Naive B cell (primary cell): ENCODE measurements around the gene TRIO. TPM values are rescaled to one million over a fixed set of nuclear protein-coding genes. Genes with fewer than 3 reads are reported as not detected.

Experiments
- ATAC-seq, 2 donors: fragments of 150-1000 bp; cut with Tn5 transposase; 2 replicates each; pipeline ENCODE4 v1.10.0; 2021; ENCODE audit warnings: low read depth in 2 of 2, mild to moderate bottlenecking in 2 of 2, moderate library complexity in 2 of 2
- DNase-seq: peaks from one replicate; pipeline ENCODE4 v3.0.0; 2022
- H3K27ac Mint-ChIP-seq, 6 donors: one replicate each; pipeline ENCODE4 v1.8.0; 2020 to 2022; ENCODE audit warnings: mild to moderate bottlenecking in 6 of 6, mixed read lengths in 6 of 6, moderate library complexity in 5 of 6, inconsistent platforms in 2 of 6
- H3K27me3 Mint-ChIP-seq, 3 donors: one replicate each; pipeline ENCODE4 v1.8.0; 2021 to 2022; ENCODE audit warnings: mixed read lengths in 3 of 3, mild to moderate bottlenecking in 1 of 3
- H3K36me3 Mint-ChIP-seq, 2 donors: one replicate each; pipeline ENCODE4 v1.8.0; 2020 to 2022; ENCODE audit warnings: mixed read lengths in 2 of 2, inconsistent platforms in 1 of 2, mild to moderate bottlenecking in 1 of 2
- H3K4me1 Mint-ChIP-seq, 3 donors: one replicate each; pipeline ENCODE4 v1.8.0; 2020 to 2022; ENCODE audit warnings: mixed read lengths in 3 of 3, inconsistent platforms in 1 of 3, mild to moderate bottlenecking in 1 of 3, moderate library complexity in 1 of 3
- H3K4me3 Mint-ChIP-seq, 8 donors: one replicate each; pipeline ENCODE4 v1.8.0; 2020 to 2022; ENCODE audit warnings: mild to moderate bottlenecking in 8 of 8, mixed read lengths in 8 of 8, moderate library complexity in 8 of 8, inconsistent platforms in 2 of 8
- H3K9me3 Mint-ChIP-seq, 7 donors: one replicate each; pipeline ENCODE4 v1.8.0; 2020 to 2022; ENCODE audit warnings: mixed read lengths in 7 of 7, mild to moderate bottlenecking in 5 of 7, inconsistent platforms in 2 of 7, moderate library complexity in 1 of 7
- polyA plus RNA-seq, 6 donors: library from polyadenylated mRNA; unstranded; fragments of 300-500 nt; fragmentation: Illumina TruSeq; gene quantifications; one replicate each; pipeline ENCODE4 v1.2.3, GENCODE V29; 2021; ENCODE audit warnings: low read depth in 6 of 6

TRIO gene
- polyA plus RNA-seq, 6 donors from 2014 or later, result 7.3 to 16.4 (median 11.1) TPM

- Mint-ChIP-seq H3K4me3 (no peak overlapping the region), H3K27ac (peak overlapping the region in 2 of 6 donors; percentile 33 to 37), H3K9me3 (peaks cover 0 to 5% (median 0%) of the 10 kb centered on the region in 7 donors), H3K4me1 (peaks cover 0 to 11% (median 0%) of the 10 kb centered on the region in 3 donors), H3K36me3 (peaks cover 16 to 27% of the 10 kb centered on the region in 2 donors), H3K27me3 (no peaks in the 10 kb centered on the region)
- ATAC-seq, result no peak
- DNase-seq, result no peak
These were observed 367.1 kb downstream of the TRIO start for GRCh38 chr5:14510156-14510734.

- DNase-seq, result no peak
- H3K27ac Mint-ChIP-seq, result peak overlapping the region in 1 of 6 donors; percentile 51
These were observed 367.7 kb downstream of the TRIO start for GRCh38 chr5:14510880-14511279.

DNA sequence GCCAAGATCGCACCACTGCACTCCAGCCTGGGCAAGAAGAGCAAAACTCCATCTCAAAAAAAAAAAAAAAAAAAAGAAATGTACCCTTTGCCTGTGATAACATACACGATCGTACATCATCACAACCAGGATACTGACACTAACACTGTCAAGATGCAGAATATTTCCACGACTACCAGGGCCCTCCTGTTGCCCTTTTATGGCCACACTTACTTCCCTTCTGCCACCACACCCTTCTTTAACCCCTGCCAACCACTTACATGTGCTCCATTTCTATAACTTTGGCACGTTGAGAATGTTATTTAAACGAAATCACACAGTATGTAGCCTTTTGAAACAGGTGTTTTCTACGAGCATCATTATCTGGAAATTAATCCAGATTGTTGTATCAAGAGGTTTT, 369.4 kb downstream of the TRIO start:
- Mint-ChIP-seq H3K27ac (no peak overlapping the region), H3K4me3 (no peak overlapping the region), H3K27me3 (no peaks in the 10 kb centered on the region), H3K36me3 (peaks cover 9 to 15% of the 10 kb centered on the region in 2 donors), H3K9me3 (peaks cover 5 to 7% (median 6%) of the 10 kb centered on the region in 7 donors), H3K4me1 (peaks cover 0 to 8% (median 0%) of the 10 kb centered on the region in 3 donors)
- no peak for ATAC-seq
- no peak for DNase-seq

More at GRCh38 chr5:14510880-14511279, 367.7 kb downstream of the TRIO start:
- Mint-ChIP-seq H3K9me3 (peaks cover 2 to 5% (median 4%) of the 10 kb centered on the region in 7 donors), H3K36me3 (peaks cover 20 to 21% of the 10 kb centered on the region in 2 donors), H3K4me1 (peaks cover 0 to 11% (median 0%) of the 10 kb centered on the region in 3 donors), H3K4me3 (no peak overlapping the region), H3K27me3 (no peaks in the 10 kb centered on the region)
- ATAC-seq, result no peak

- peaks cover 5 to 10% (median 7%) of the 10 kb centered on the region in 7 donors for H3K9me3 Mint-ChIP-seq
- H3K4me3 Mint-ChIP-seq, result no peak overlapping the region
- DNase-seq (no peak), ATAC-seq (no peak)
- H3K36me3 Mint-ChIP-seq, result peaks cover 2 to 8% of the 10 kb centered on the region in 2 donors
- no peak overlapping the region for H3K27ac Mint-ChIP-seq
- no peaks in the 10 kb centered on the region for H3K27me3 Mint-ChIP-seq
- H3K4me1 Mint-ChIP-seq, result peaks cover 0 to 8% (median 0%) of the 10 kb centered on the region in 3 donors
These were observed 370.1 kb downstream of the TRIO start for GRCh38 chr5:14513266-14513665.

- H3K9me3 Mint-ChIP-seq, result peaks cover 5 to 14% (median 10%) of the 10 kb centered on the region in 7 donors
- ATAC-seq, result no peak
These were observed 373.8 kb downstream of the TRIO start for GRCh38 chr5:14516901-14517300.

GRCh38 chr5:14518638-14519037, 375.5 kb downstream of the TRIO start:
- Mint-ChIP-seq H3K27ac (no peak overlapping the region), H3K4me1 (peaks cover 16 to 25% (median 18%) of the 10 kb centered on the region in 3 donors), H3K27me3 (no peaks in the 10 kb centered on the region), H3K36me3 (peaks cover 0 to 6% of the 10 kb centered on the region in 2 donors), H3K4me3 (no peak overlapping the region), H3K9me3 (peaks cover 3 to 14% (median 10%) of the 10 kb centered on the region in 7 donors)
- DNase-seq (no peak), ATAC-seq (no peak)

More at GRCh38 chr5:14516901-14517300, 373.8 kb downstream of the TRIO start:
- H3K27me3 Mint-ChIP-seq, result no peaks in the 10 kb centered on the region
- H3K36me3 Mint-ChIP-seq, result peaks cover 0 to 6% of the 10 kb centered on the region in 2 donors
- H3K4me1 Mint-ChIP-seq, result peaks cover 13 to 22% (median 19%) of the 10 kb centered on the region in 3 donors
- DNase-seq, result no peak
- no peak overlapping the region for H3K27ac Mint-ChIP-seq
- H3K4me3 Mint-ChIP-seq, result no peak overlapping the region

- Mint-ChIP-seq H3K9me3 (peaks cover 0 to 9% (median 4%) of the 10 kb centered on the region in 7 donors), H3K27ac (peak overlapping the region in 4 of 6 donors; percentile 22 to 85 (median 32)), H3K4me3 (peak overlapping the region in 3 of 8 donors; percentile 9 to 28 (median 23)), H3K36me3 (no peaks in the 10 kb centered on the region), H3K4me1 (peaks cover 16 to 25% (median 16%) of the 10 kb centered on the region in 3 donors), H3K27me3 (no peaks in the 10 kb centered on the region)
- ATAC-seq (no peak), DNase-seq (no peak)
These were observed 378.6 kb downstream of the TRIO start for GRCh38 chr5:14521748-14522147.

DNA sequence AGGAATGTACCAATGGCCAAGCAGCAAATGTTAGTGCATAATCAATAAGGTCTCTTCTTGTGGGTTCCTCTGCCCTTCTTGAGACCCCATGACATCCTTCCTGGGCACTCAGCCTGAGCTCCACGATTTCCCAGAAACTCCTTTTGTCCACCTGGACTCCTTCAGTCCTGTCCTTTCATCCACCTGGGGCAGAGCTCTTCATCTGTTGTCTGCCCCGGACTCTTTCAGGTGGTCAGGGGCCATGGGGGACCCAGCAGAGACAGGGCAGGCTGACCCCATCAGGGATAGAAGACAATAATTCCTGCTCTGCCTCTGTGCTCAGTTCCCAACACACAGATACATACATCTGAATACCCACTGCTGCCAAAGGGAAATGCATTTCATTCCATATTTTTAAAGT, 379.6 kb downstream of the TRIO start:
- Mint-ChIP-seq H3K4me3 (no peak overlapping the region), H3K9me3 (peaks cover 0 to 9% (median 3%) of the 10 kb centered on the region in 7 donors), H3K4me1 (peaks cover 16 to 25% (median 16%) of the 10 kb centered on the region in 3 donors), H3K27me3 (no peaks in the 10 kb centered on the region), H3K27ac (peak overlapping the region in 1 of 6 donors; percentile 62), H3K36me3 (no peaks in the 10 kb centered on the region)
- no peak for ATAC-seq
- no peak for DNase-seq

- DNase-seq (no peak), ATAC-seq (no peak)
- H3K27me3 Mint-ChIP-seq, result no peaks in the 10 kb centered on the region
- H3K4me3 Mint-ChIP-seq, result no peak overlapping the region
- H3K36me3 Mint-ChIP-seq, result no peaks in the 10 kb centered on the region
- H3K27ac Mint-ChIP-seq, result no peak overlapping the region
- H3K9me3 Mint-ChIP-seq, result peaks cover 0 to 9% (median 3%) of the 10 kb centered on the region in 7 donors
- H3K4me1 Mint-ChIP-seq, result peaks cover 16 to 25% (median 16%) of the 10 kb centered on the region in 3 donors
These were observed 380.3 kb downstream of the TRIO start for GRCh38 chr5:14523243-14524034.

DNA sequence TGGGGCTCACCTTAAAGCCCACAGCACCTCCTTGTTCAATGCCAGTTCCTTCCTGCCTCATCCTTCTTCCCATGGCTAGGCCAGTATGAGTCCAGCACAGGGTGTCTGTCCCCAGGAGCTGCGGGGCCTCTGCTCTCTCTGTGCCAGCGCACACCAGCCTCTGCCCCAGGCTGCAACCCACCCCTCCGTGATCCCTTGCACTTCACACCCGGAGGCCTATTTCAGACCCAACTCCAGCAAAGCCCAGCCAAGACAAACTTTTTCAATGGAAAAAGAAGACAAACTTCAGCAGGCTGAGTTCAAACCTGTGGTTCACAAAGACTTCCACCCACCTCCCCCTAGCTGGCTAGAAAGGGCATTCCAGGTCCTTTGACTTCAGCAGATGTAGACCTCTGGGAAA, 382.3 kb downstream of the TRIO start:
- peak overlapping the region in 1 of 8 donors; percentile 71 for H3K4me3 Mint-ChIP-seq
- H3K4me1 Mint-ChIP-seq, result peaks cover 16 to 18% (median 16%) of the 10 kb centered on the region in 3 donors
- no peaks in the 10 kb centered on the region for H3K36me3 Mint-ChIP-seq
- no peak for DNase-seq
- peaks cover 0 to 2% (median 0%) of the 10 kb centered on the region in 7 donors for H3K9me3 Mint-ChIP-seq
- no peak for ATAC-seq
- peak overlapping the region in 1 of 6 donors; percentile 46 for H3K27ac Mint-ChIP-seq
- H3K27me3 Mint-ChIP-seq, result no peaks in the 10 kb centered on the region

GRCh38 chr5:14526493-14526892, 383.4 kb downstream of the TRIO start:
- H3K27ac Mint-ChIP-seq, result no peak overlapping the region
- no peaks in the 10 kb centered on the region for H3K27me3 Mint-ChIP-seq
- no peak for DNase-seq
- H3K36me3 Mint-ChIP-seq, result no peaks in the 10 kb centered on the region
- ATAC-seq, result no peak
- H3K4me1 Mint-ChIP-seq, result peaks cover 7% of the 10 kb centered on the region in 3 donors
- peaks cover 0 to 2% (median 0%) of the 10 kb centered on the region in 7 donors for H3K9me3 Mint-ChIP-seq
- H3K4me3 Mint-ChIP-seq, result no peak overlapping the region

GRCh38 chr5:14528115-14528514, 385.0 kb downstream of the TRIO start:
- DNase-seq (no peak), ATAC-seq (no peak)
- Mint-ChIP-seq H3K36me3 (no peaks in the 10 kb centered on the region), H3K27me3 (no peaks in the 10 kb centered on the region), H3K4me3 (no peak overlapping the region), H3K4me1 (no peaks in the 10 kb centered on the region), H3K9me3 (no peaks in the 10 kb centered on the region), H3K27ac (no peak overlapping the region)

- H3K4me1 Mint-ChIP-seq, result no peaks in the 10 kb centered on the region
- ATAC-seq (no peak), DNase-seq (no peak)
- peaks cover 0 to 3% (median 0%) of the 10 kb centered on the region in 7 donors for H3K9me3 Mint-ChIP-seq
- H3K27me3 Mint-ChIP-seq, result no peaks in the 10 kb centered on the region
- H3K36me3 Mint-ChIP-seq, result no peaks in the 10 kb centered on the region
- H3K4me3 Mint-ChIP-seq, result no peak overlapping the region
- H3K27ac Mint-ChIP-seq, result no peak overlapping the region
These were observed 385.8 kb downstream of the TRIO start for GRCh38 chr5:14528926-14529325.
